Measurements from ENCODE around the gene SERPINA4. TPM values are rescaled to one million over a fixed set of nuclear protein-coding genes. Genes with fewer than 3 reads are reported as not detected.

The SERPINA4 gene
- total and polyA plus RNA-seq, 2 of the 13 experiments (the other 11 are each of a cell fraction or from before 2014, with no cell fraction given) = 39.1 to 57.8 TPM

- TF ChIP-seq RERE (CRISPR knock-in tag; IDR thresholded peaks at IDR 0.05; ENCODE audit: low read depth) = no peak
- no peak for TF ChIP-seq STAT5B (CRISPR knock-in tag; IDR thresholded peaks at IDR 0.05)
- 0 out of 2 replicates have a peak, but pooled peaks have one; percentile 32 for TF ChIP-seq ZNF770 (CRISPR knock-in tag; IDR thresholded peaks at IDR 0.05)
- no peak for TF ChIP-seq USF2 (IDR thresholded peaks at IDR 0.05; ENCODE audit: low read depth, low read length)
- no peak for TF ChIP-seq USF2 (CRISPR knock-in tag; IDR thresholded peaks at IDR 0.05; ENCODE audit: borderline replicate concordance)
- TF ChIP-seq ZFP90 (CRISPR knock-in tag; IDR thresholded peaks at IDR 0.05; ENCODE audit: borderline replicate concordance) = no peak
- TF ChIP-seq ZNF451 (CRISPR knock-in tag; IDR thresholded peaks at IDR 0.05) = no peak
- peak; percentile 47; the same call in 1 of the 2 replicates for TF ChIP-seq ZFX (CRISPR knock-in tag; IDR thresholded peaks at IDR 0.05; ENCODE audit: low read depth)
- TF ChIP-seq ZNF329 (CRISPR knock-in tag; IDR thresholded peaks at IDR 0.05; ENCODE audit: low read depth) = no peak
- TF ChIP-seq SP2 (CRISPR knock-in tag; IDR thresholded peaks at IDR 0.05) = no peak
- no peak for TF ChIP-seq IKZF4 (CRISPR knock-in tag; IDR thresholded peaks at IDR 0.05; ENCODE audit: borderline replicate concordance, low read depth, not compliant biosample characterization)
- TF ChIP-seq ZNF367 (CRISPR knock-in tag; IDR thresholded peaks at IDR 0.05; ENCODE audit: borderline replicate concordance) = no peak; the same call in 1 of the 2 replicates
- no peak for TF ChIP-seq ZNF34 (CRISPR knock-in tag; IDR thresholded peaks at IDR 0.05; ENCODE audit: borderline replicate concordance)
- 0 out of 2 replicates have a peak, but pooled peaks have one; percentile 31 for TF ChIP-seq ZNF768 (CRISPR knock-in tag; IDR thresholded peaks at IDR 0.05)
- TF ChIP-seq ARNT (IDR thresholded peaks at IDR 0.05) = no peak
- TF ChIP-seq TBL1XR1 (IDR thresholded peaks at IDR 0.05; ENCODE audit: borderline replicate concordance, low read length, partially characterized antibody) = no peak
- TF ChIP-seq ZFP82 (CRISPR knock-in tag; IDR thresholded peaks at IDR 0.05; ENCODE audit: borderline replicate concordance) = 0 out of 2 replicates have a peak, but pooled peaks have one; percentile 45
- no peak for TF ChIP-seq FOXK1 (CRISPR knock-in tag; IDR thresholded peaks at IDR 0.05; ENCODE audit: borderline replicate concordance, low read depth)
Measured at GRCh38 chr14:94612580-94613554, 51.6 kb downstream of the SERPINA4 start (continued).

Data from HepG2 (cell line).